ENCODE measurements around the gene PLA2G2D.

The PLA2G2D gene

GRCh38 chr1:20111452-20111851 is 7.9 kb downstream of the PLA2G2D start:
- no peak for TF ChIP-seq CTCF (conservative IDR thresholded peaks at IDR 0.05)
- no peak overlapping the region for H3K27ac ChIP-seq

GRCh38 chr1:20110679-20111078 is 8.7 kb downstream of the PLA2G2D start:
- no peak overlapping the region for H3K27ac ChIP-seq
- no peak for TF ChIP-seq CTCF (conservative IDR thresholded peaks at IDR 0.05)

DNA sequence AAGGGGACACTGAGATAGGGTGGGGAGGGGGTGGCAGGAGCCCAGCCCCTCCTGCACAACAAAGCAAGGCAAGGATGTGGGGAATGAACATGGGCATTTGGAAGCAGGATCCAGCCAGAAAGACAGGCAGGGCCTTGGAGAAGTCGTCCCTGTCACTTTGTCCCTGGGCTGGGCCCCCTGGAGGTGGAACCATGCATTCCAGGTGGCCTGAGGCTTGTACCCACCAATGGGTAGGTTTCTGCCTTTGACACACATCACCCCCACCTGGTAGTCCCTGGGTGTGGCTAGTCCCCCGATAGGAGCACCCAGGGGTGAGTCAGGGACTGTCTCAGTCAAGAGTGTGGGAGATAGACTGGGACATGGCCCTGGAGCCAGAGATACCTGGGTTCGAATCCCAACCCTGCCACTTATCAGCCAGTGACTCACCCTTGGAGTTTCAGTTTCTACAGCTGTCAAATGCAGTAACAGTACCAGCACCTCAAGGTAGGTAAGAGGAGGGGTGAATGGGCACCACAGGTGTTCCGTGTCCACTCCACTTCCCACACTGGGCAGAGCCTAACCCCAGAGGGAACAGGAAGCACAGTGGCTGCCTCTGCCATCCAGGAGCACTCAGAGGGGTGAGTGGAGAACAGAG is 10.0 kb downstream of the PLA2G2D start:
- H3K27ac ChIP-seq: no peak overlapping the region; the same call in 1 of the 2 replicates
- no peak for TF ChIP-seq CTCF (conservative IDR thresholded peaks at IDR 0.05)

- TF ChIP-seq CTCF (conservative IDR thresholded peaks at IDR 0.05): no peak
- no peak overlapping the region; the same call in 1 of the 2 replicates for H3K27ac ChIP-seq
Observed at GRCh38 chr1:20108366-20109123, 10.8 kb downstream of the PLA2G2D start.

- no peak for TF ChIP-seq CTCF (conservative IDR thresholded peaks at IDR 0.05)
- no peak overlapping the region for H3K27ac ChIP-seq
Observed at GRCh38 chr1:20107796-20108195, 11.5 kb downstream of the PLA2G2D start.

DNA sequence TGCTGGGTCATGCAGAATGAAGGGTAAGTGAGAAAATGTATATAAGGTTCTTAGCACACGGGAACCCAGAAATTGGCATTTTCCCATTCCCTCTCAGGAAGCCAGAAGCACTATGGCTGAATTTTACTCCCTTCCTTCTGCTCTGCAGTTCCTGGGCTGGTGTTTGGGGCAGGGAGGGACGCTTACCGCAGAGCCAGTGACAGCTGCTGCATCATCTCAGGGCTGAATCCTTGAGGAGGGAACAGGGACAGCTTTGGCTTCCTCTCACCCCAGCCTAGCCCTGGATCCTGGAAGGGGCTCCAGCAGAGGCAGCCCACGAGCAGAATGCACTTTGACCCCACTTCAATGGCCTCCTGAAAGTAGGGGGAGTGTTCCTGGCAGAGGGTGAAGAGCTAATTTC is 12.0 kb downstream of the PLA2G2D start:
- TF ChIP-seq CTCF (conservative IDR thresholded peaks at IDR 0.05): no peak
- H3K27ac ChIP-seq: peak overlapping the region; percentile 82; the same call in 1 of the 2 replicates

GRCh38 chr1:20105856-20106255 is 13.5 kb downstream of the PLA2G2D start:
- peak overlapping the region; percentile 82 for H3K27ac ChIP-seq
- no peak for TF ChIP-seq CTCF (conservative IDR thresholded peaks at IDR 0.05)
